Measurements from ENCODE around the gene PTPRM.

Gene PTPRM

GRCh38 chr18:7775128-7775527 is 208.0 kb downstream of the PTPRM start (continued):
- TF ChIP-seq ZNF518A (tag by site-specific recombination; conservative IDR thresholded peaks at IDR 0.05; ENCODE audit: low read depth), result no peak
- no peak for TF ChIP-seq SETDB1 (IDR thresholded peaks at IDR 0.05; ENCODE audit: insufficient read length, low read length)
- no peak for TF ChIP-seq ZNF555 (tag by site-specific recombination; conservative IDR thresholded peaks at IDR 0.05)

GRCh38 chr18:7775843-7776242 is 208.7 kb downstream of the PTPRM start:
- no peaks in the 10 kb centered on the region; a peak in 1 of 3 replicates for H3K36me3 ChIP-seq (ENCODE audit: control insufficient read depth in 2 of 2, insufficient read depth in 1 of 2, low read length in 2 of 2)
- ChIA-PET CTCF (interaction anchor here (1.9 kb wide), 1 partner anchor 14 kb away, joined by 6 read pairs; no protein-coding TSS in a partner anchor), POLR2A (no interaction called here)
- no peak overlapping the region for H3K27ac ChIP-seq (ENCODE audit: extremely low read depth, low read depth, low read length)
- H3K4me3 ChIP-seq (ENCODE audit: low read depth, low read length), result no peak overlapping the region
- TF ChIP-seq ZNF747 (tag by site-specific recombination; IDR thresholded peaks at IDR 0.05) (no peak), ZBTB48 (tag by site-specific recombination; IDR thresholded peaks at IDR 0.05) (no peak), ZNF677 (tag by site-specific recombination; IDR thresholded peaks at IDR 0.05) (no peak), ZNF132 (tag by site-specific recombination; IDR thresholded peaks at IDR 0.05; ENCODE audit: borderline replicate concordance) (no peak), ZSCAN5A (tag by site-specific recombination; IDR thresholded peaks at IDR 0.05) (no peak), ZSCAN4 (tag by site-specific recombination; IDR thresholded peaks at IDR 0.05) (no peak), PRDM10 (tag by site-specific recombination; IDR thresholded peaks at IDR 0.05) (no peak), BCL6B (tag by site-specific recombination; IDR thresholded peaks at IDR 0.05) (no peak), ZNF660 (tag by site-specific recombination; IDR thresholded peaks at IDR 0.05) (no peak), ZNF324 (tag by site-specific recombination; IDR thresholded peaks at IDR 0.05) (no peak), ZNF626 (tag by site-specific recombination; IDR thresholded peaks at IDR 0.05) (no peak), ZNF302 (tag by site-specific recombination; IDR thresholded peaks at IDR 0.05; ENCODE audit: low read depth) (no peak), ZNF121 (tag by site-specific recombination; IDR thresholded peaks at IDR 0.05) (no peak), ZNF610 (tag by site-specific recombination; IDR thresholded peaks at IDR 0.05; ENCODE audit: borderline replicate concordance) (no peak), ZNF654 (tag by site-specific recombination; IDR thresholded peaks at IDR 0.05; ENCODE audit: low read depth) (no peak), ZNF488 (tag by site-specific recombination; IDR thresholded peaks at IDR 0.05) (no peak), ZNF248 (tag by site-specific recombination; IDR thresholded peaks at IDR 0.05) (no peak)
- no peaks in the 10 kb centered on the region for H3K9me3 ChIP-seq (ENCODE audit: control insufficient read depth, insufficient read depth, low read depth, low read length)
- peaks cover 3% of the 10 kb centered on the region; the same call in 1 of the 2 replicates for H3K4me1 ChIP-seq (ENCODE audit: control insufficient read depth, insufficient read depth, low read length)

All from HEK293 (cell line).